ENCODE results near the gene ANKRD18A.

GRCh38 chr9:38620483-38621433 is at the start of gene ANKRD18A:
- TF ChIP-seq, protein P1, sequence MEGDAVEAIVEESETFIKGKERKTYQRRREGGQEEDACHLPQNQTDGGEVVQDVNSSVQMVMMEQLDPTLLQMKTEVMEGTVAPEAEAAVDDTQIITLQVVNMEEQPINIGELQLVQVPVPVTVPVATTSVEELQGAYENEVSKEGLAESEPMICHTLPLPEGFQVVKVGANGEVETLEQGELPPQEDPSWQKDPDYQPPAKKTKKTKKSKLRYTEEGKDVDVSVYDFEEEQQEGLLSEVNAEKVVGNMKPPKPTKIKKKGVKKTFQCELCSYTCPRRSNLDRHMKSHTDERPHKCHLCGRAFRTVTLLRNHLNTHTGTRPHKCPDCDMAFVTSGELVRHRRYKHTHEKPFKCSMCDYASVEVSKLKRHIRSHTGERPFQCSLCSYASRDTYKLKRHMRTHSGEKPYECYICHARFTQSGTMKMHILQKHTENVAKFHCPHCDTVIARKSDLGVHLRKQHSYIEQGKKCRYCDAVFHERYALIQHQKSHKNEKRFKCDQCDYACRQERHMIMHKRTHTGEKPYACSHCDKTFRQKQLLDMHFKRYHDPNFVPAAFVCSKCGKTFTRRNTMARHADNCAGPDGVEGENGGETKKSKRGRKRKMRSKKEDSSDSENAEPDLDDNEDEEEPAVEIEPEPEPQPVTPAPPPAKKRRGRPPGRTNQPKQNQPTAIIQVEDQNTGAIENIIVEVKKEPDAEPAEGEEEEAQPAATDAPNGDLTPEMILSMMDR (IDR thresholded peaks at IDR 0.05; ENCODE audit: poor library complexity, severe bottlenecking): peak; percentile 74
- no peak for TF ChIP-seq POLR2AphosphoS5 (IDR thresholded peaks at IDR 0.05)
- peak; percentile 66 for TF ChIP-seq RAD21 (conservative IDR thresholded peaks at IDR 0.05)

Data from neural cell (in vitro differentiated cells).